UCSD-AML1 (cell line): Measurements from ENCODE around the gene CMKLR1.

Source experiments
- DNase-seq: peaks from one replicate; lab custom pipeline; 2025; ENCODE audit not compliant: unreplicated experiment; lab: John Stamatoyannopoulos, UW

The CMKLR1 gene

GRCh38 chr12:108238474-108238873 is 100.6 kb downstream of the CMKLR1 start:
- no peak for DNase-seq
